ENCODE measurements around the gene EIF4H. TPM values are rescaled to one million over a fixed set of nuclear protein-coding genes. Genes with fewer than 3 reads are reported as not detected.

The EIF4H gene
- total RNA-seq, 3 donors from 2014 or later: 231 to 278 (median 274) TPM

DNA sequence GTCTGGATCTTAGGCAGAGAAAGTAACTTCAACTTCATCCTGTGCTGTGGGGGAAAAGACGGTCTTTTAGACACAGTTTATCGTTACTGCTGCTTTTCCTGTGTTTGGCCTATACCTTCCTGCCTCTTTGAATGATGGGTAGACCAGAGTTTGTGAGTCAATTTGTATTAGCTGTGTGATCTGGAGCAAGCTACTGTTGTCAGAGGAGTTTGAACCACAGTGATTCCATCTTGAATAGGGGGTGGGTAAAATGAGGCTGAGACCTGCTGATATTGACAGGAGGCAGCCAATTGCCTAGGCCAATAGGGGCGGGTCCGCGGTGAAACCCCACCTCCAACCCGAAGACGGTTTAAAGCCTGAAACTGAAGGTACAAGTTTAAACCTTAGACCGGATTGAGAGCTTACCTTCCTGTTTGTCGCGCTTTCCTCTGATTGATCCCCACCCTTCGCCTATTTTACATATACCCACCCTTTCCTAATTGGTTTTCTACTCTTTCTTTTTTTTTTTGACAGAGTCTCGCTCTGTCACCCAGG lies 35.8 kb upstream of the EIF4H start:
- Histone ChIP-seq H3K4me3 (no peak overlapping the region), H3K4me1 (ENCODE audit: low read depth) (no peaks in the 10 kb centered on the region), H3K36me3 (ENCODE audit: low read depth) (no peaks in the 10 kb centered on the region), H3K9me3 (no peaks in the 10 kb centered on the region)
- no peak for ATAC-seq
- intact Hi-C loops (cut with DNase I, micrococcal nuclease): no loop called here
- TF ChIP-seq, protein P1, sequence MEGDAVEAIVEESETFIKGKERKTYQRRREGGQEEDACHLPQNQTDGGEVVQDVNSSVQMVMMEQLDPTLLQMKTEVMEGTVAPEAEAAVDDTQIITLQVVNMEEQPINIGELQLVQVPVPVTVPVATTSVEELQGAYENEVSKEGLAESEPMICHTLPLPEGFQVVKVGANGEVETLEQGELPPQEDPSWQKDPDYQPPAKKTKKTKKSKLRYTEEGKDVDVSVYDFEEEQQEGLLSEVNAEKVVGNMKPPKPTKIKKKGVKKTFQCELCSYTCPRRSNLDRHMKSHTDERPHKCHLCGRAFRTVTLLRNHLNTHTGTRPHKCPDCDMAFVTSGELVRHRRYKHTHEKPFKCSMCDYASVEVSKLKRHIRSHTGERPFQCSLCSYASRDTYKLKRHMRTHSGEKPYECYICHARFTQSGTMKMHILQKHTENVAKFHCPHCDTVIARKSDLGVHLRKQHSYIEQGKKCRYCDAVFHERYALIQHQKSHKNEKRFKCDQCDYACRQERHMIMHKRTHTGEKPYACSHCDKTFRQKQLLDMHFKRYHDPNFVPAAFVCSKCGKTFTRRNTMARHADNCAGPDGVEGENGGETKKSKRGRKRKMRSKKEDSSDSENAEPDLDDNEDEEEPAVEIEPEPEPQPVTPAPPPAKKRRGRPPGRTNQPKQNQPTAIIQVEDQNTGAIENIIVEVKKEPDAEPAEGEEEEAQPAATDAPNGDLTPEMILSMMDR (IDR thresholded peaks at IDR 0.05): no peak
- DNase-seq: no peak

DNA sequence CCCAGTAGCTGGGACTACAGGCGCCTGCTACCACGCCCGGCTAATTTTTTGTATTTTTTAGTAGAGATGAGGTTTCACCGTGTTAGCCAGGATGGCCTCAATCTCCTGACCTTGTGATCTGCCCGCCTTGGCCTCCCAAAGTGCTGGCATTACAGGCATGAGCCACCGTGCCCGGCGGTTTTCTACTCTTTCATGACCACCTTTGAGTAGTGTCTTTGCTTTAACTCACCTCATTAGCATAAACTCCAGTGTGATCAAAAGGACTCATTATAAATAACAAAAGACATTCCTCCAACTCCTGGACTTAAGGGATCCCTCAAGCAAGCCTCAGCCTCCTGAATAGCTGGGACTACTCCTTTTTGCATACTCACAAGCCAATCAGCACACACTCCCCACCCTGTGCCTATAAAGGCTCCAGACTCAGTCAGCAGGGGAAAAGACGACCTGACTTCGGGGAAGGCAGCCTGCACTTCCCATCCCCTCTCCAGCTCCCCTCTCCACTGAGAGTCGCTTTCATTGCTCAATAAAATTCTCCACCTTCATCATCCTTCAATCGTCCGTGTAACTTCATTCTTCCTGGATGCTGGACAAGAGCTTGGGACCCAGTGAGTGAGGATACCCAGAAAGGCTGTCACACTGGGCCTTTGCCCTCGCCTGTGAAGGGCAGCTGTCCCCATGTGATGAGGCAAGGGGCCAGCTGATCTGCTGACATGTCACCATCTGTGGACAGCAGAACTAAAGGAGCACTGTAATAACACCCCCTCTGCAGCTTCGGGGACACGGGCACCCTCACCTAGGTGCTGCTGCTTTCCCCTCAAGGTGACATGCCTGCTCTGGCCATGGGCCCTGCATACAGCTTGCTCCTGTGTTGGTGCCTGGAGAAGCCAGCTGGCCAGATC lies 35.0 kb upstream of the EIF4H start:
- Histone ChIP-seq H3K36me3 (ENCODE audit: low read depth) (no peaks in the 10 kb centered on the region), H3K9me3 (no peaks in the 10 kb centered on the region), H3K4me3 (no peak overlapping the region), H3K4me1 (ENCODE audit: low read depth) (no peaks in the 10 kb centered on the region)
- ATAC-seq (no peak), DNase-seq (no peak)
- TF ChIP-seq, protein P1 (IDR thresholded peaks at IDR 0.05): no peak
- intact Hi-C loops (cut with DNase I, micrococcal nuclease): no loop called here

- Histone ChIP-seq H3K36me3 (ENCODE audit: low read depth) (no peaks in the 10 kb centered on the region), H3K4me1 (ENCODE audit: low read depth) (no peaks in the 10 kb centered on the region), H3K4me3 (no peak overlapping the region), H3K9me3 (no peaks in the 10 kb centered on the region)
- intact Hi-C loops (cut with DNase I, micrococcal nuclease): no loop called here
- ATAC-seq (no peak), DNase-seq (no peak)
- TF ChIP-seq, protein P1 (IDR thresholded peaks at IDR 0.05): no peak
Observed at GRCh38 chr7:74141705-74142104, 32.5 kb upstream of the EIF4H start.

- DNase-seq (no peak), ATAC-seq (no peak)
- Histone ChIP-seq H3K4me3 (no peak overlapping the region), H3K9me3 (no peaks in the 10 kb centered on the region), H3K36me3 (ENCODE audit: low read depth) (no peaks in the 10 kb centered on the region), H3K4me1 (ENCODE audit: low read depth) (no peaks in the 10 kb centered on the region)
- TF ChIP-seq, protein P1 (IDR thresholded peaks at IDR 0.05): no peak
- intact Hi-C loops (cut with DNase I, micrococcal nuclease): no loop called here
Observed at GRCh38 chr7:74143383-74143782, 30.8 kb upstream of the EIF4H start.

- Histone ChIP-seq H3K36me3 (ENCODE audit: low read depth) (no peaks in the 10 kb centered on the region), H3K4me1 (ENCODE audit: low read depth) (no peaks in the 10 kb centered on the region), H3K9me3 (no peaks in the 10 kb centered on the region), H3K4me3 (no peak overlapping the region)
- ATAC-seq: no peak
- DNase-seq: no peak
- intact Hi-C loops (cut with DNase I, micrococcal nuclease): no loop called here
- TF ChIP-seq, protein P1 (IDR thresholded peaks at IDR 0.05): no peak
Observed at GRCh38 chr7:74148491-74148890, 25.7 kb upstream of the EIF4H start.
